ENCODE measurements around the gene TENM3. TPM values are rescaled to one million over a fixed set of nuclear protein-coding genes. Genes with fewer than 3 reads are reported as not detected.

TENM3 gene
- total RNA-seq, 1 experiment from 2014 or later = not detected

DNA sequence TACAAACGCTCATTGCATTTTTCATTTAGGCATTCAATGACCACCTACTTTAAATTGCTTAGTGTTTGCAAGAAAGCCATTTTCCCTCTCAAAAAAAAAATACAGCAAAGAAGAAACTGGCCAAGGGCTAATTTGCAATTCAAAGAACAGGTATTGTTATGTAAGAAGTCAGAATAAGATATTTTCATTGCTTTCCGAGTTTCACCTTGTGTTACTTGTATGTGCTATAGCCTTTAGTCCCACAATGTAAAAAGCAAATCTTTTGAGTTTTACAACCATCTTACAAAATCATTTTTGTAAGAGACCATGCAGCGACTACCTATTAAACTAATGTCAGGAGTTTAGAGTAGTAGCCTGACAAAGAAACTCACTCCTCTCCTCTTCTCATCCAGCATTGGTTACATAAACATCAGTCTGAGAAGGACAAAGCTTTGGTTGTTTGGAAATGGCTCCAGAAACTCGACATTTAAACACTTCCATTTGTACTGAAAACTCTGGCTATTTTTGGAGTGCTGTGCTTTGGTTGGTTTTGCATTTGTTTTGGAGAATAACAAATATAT is 15.3 kb downstream of the TENM3 start:
- Histone ChIP-seq H3K27me3 (ENCODE audit: insufficient read depth, low read depth) (peaks cover 13% of the 10 kb centered on the region), H4K20me1 (ENCODE audit: insufficient read depth) (no peaks in the 10 kb centered on the region), H2AFZ (no peak overlapping the region), H3K4me1 (replicated peaks; ENCODE audit: insufficient read depth) (no peaks in the 10 kb centered on the region), H3K27ac (no peak overlapping the region), H3F3A (ENCODE audit: insufficient read depth, low read depth) (no peaks in the 10 kb centered on the region), H3K4me3 (no peak overlapping the region), H3K79me2 (ENCODE audit: low read depth) (no peaks in the 10 kb centered on the region), H3K36me3 (ENCODE audit: low read depth) (no peaks in the 10 kb centered on the region), H3K4me2 (no peak overlapping the region), H3K9me3 (ENCODE audit: insufficient read depth, low read depth) (no peaks in the 10 kb centered on the region), H3K9me2 (ENCODE audit: insufficient read depth) (no peaks in the 10 kb centered on the region)
- DNase-seq = no peak
- POLR2A ChIA-PET (ENCODE audit: unreplicated experiment) = no interaction called here
- TF ChIP-seq, protein P1, sequence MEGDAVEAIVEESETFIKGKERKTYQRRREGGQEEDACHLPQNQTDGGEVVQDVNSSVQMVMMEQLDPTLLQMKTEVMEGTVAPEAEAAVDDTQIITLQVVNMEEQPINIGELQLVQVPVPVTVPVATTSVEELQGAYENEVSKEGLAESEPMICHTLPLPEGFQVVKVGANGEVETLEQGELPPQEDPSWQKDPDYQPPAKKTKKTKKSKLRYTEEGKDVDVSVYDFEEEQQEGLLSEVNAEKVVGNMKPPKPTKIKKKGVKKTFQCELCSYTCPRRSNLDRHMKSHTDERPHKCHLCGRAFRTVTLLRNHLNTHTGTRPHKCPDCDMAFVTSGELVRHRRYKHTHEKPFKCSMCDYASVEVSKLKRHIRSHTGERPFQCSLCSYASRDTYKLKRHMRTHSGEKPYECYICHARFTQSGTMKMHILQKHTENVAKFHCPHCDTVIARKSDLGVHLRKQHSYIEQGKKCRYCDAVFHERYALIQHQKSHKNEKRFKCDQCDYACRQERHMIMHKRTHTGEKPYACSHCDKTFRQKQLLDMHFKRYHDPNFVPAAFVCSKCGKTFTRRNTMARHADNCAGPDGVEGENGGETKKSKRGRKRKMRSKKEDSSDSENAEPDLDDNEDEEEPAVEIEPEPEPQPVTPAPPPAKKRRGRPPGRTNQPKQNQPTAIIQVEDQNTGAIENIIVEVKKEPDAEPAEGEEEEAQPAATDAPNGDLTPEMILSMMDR (conservative IDR thresholded peaks at IDR 0.05) = no peak
- no peak for TF ChIP-seq EZH2 (IDR thresholded peaks at IDR 0.05; ENCODE audit: low read depth)
- BruUV-seq (replicated peaks) = no TSS peak
- CTCF ChIA-PET = no interaction called here
- intact Hi-C loops (cut with micrococcal nuclease; ENCODE audit: unreplicated experiment) = no loop called here

DNA sequence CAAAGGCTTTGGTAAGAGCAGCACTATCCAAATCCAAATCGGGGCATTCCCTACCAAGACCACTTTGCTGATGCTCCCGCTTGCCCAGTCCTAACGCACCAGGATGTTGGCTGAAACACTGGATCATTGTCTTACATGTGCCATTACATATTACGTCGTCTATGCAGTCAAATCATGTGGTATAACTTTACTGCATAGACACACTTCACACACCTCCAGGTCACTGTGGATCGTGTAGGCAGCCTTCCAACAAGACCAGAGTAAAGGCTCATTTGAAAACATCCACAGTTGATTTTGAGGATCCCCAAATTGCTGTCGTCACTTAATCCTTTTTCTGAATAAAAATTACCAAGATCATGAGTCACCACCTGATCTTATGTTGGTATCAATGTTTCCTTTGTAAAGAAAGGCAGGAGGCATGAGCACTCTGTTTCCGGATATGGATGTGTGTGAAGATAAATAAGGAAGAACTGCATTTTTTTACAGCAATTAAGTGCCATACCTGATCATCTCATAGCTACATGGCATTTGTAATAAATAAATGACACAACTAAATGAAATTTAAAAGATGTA is 18.5 kb downstream of the TENM3 start:
- no peak overlapping the region for H3K4me3 ChIP-seq
- H3K9me2 ChIP-seq (ENCODE audit: insufficient read depth) = no peaks in the 10 kb centered on the region
- CTCF ChIA-PET = no interaction called here
- no peaks in the 10 kb centered on the region for H3K79me2 ChIP-seq (ENCODE audit: low read depth)
- no peak for DNase-seq
- no peaks in the 10 kb centered on the region for H3K36me3 ChIP-seq (ENCODE audit: low read depth)
- no peak overlapping the region for H2AFZ ChIP-seq
- POLR2A ChIA-PET (ENCODE audit: unreplicated experiment) = no interaction called here
- no peaks in the 10 kb centered on the region for H4K20me1 ChIP-seq (ENCODE audit: insufficient read depth)
- peaks cover 16% of the 10 kb centered on the region for H3K27me3 ChIP-seq (ENCODE audit: insufficient read depth, low read depth)
- TF ChIP-seq, protein P1 (conservative IDR thresholded peaks at IDR 0.05) = no peak
- TF ChIP-seq EZH2 (IDR thresholded peaks at IDR 0.05; ENCODE audit: low read depth) = no peak
- no peak overlapping the region for H3K4me2 ChIP-seq
- intact Hi-C loops (cut with micrococcal nuclease; ENCODE audit: unreplicated experiment) = no loop called here
- H3K27ac ChIP-seq = no peak overlapping the region
- H3F3A ChIP-seq (ENCODE audit: insufficient read depth, low read depth) = no peaks in the 10 kb centered on the region
- H3K9me3 ChIP-seq (ENCODE audit: insufficient read depth, low read depth) = no peaks in the 10 kb centered on the region
- H3K4me1 ChIP-seq (replicated peaks; ENCODE audit: insufficient read depth) = no peaks in the 10 kb centered on the region
- no TSS peak for BruUV-seq (replicated peaks)

DNA sequence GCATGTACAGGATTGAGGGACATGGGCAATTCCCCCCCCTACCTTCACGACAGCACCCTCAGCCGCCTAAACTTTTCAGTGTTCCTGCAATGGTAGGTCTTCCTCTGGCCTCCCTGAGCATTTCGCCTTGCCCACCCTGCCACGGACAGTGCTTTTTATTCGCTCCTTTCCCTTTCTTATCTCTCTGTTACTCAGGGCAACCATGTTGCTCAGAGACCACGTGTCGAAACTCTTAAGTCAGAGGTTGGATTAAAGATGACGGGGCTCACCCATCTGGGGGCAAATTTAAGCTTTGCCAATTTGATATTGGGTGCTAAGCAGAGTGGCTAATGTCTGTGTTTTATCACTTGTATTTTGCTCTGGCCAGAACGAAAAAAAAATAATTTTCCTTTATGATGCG is 20.4 kb downstream of the TENM3 start:
- no TSS peak for BruUV-seq (replicated peaks)
- DNase-seq = no peak
- Histone ChIP-seq H3K4me2 (no peak overlapping the region), H3K4me1 (replicated peaks; ENCODE audit: insufficient read depth) (no peaks in the 10 kb centered on the region), H3K36me3 (ENCODE audit: low read depth) (no peaks in the 10 kb centered on the region), H3K27me3 (ENCODE audit: insufficient read depth, low read depth) (peaks cover 16% of the 10 kb centered on the region), H2AFZ (no peak overlapping the region), H3K27ac (no peak overlapping the region), H3F3A (ENCODE audit: insufficient read depth, low read depth) (no peaks in the 10 kb centered on the region), H3K4me3 (no peak overlapping the region), H3K9me2 (ENCODE audit: insufficient read depth) (no peaks in the 10 kb centered on the region), H3K79me2 (ENCODE audit: low read depth) (no peaks in the 10 kb centered on the region), H3K9me3 (ENCODE audit: insufficient read depth, low read depth) (no peaks in the 10 kb centered on the region), H4K20me1 (ENCODE audit: insufficient read depth) (no peaks in the 10 kb centered on the region)
- CTCF ChIA-PET = no interaction called here
- intact Hi-C loops (cut with micrococcal nuclease; ENCODE audit: unreplicated experiment) = no loop called here
- TF ChIP-seq, protein P1 (conservative IDR thresholded peaks at IDR 0.05) = no peak
- no peak for TF ChIP-seq EZH2 (IDR thresholded peaks at IDR 0.05; ENCODE audit: low read depth)
- POLR2A ChIA-PET (ENCODE audit: unreplicated experiment) = no interaction called here
